NB4 (cell line): ENCODE data around the gene TMEM217.

Source experiments
- POLR2A ChIP-seq: IDR thresholded peaks from 2 replicates; pipeline ENCODE4 v1.6.1; 2011; ENCODE audit warnings: mild to moderate bottlenecking; ENCODE audit not compliant: insufficient read length; ENCODE audit errors: extremely low read depth
- TF ChIP-seq, protein P1 (sequence below): IDR thresholded peaks from one replicate; pipeline ENCODE4 v1.5.1; 2012; ENCODE audit warnings: low read depth, low read length
- TF ChIP-seq, protein P2 (sequence below): IDR thresholded peaks from 2 replicates; pipeline ENCODE4 v1.6.1; 2011; ENCODE audit warnings: low read depth, low read length

GRCh38 chr6:37201726-37202125, 56.2 kb downstream of the TMEM217 start:
- TF ChIP-seq, protein P1, sequence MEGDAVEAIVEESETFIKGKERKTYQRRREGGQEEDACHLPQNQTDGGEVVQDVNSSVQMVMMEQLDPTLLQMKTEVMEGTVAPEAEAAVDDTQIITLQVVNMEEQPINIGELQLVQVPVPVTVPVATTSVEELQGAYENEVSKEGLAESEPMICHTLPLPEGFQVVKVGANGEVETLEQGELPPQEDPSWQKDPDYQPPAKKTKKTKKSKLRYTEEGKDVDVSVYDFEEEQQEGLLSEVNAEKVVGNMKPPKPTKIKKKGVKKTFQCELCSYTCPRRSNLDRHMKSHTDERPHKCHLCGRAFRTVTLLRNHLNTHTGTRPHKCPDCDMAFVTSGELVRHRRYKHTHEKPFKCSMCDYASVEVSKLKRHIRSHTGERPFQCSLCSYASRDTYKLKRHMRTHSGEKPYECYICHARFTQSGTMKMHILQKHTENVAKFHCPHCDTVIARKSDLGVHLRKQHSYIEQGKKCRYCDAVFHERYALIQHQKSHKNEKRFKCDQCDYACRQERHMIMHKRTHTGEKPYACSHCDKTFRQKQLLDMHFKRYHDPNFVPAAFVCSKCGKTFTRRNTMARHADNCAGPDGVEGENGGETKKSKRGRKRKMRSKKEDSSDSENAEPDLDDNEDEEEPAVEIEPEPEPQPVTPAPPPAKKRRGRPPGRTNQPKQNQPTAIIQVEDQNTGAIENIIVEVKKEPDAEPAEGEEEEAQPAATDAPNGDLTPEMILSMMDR: no peak
- no peak for TF ChIP-seq POLR2A
- TF ChIP-seq, protein P2, sequence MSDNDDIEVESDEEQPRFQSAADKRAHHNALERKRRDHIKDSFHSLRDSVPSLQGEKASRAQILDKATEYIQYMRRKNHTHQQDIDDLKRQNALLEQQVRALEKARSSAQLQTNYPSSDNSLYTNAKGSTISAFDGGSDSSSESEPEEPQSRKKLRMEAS: no peak
